ENCODE measurements around the gene SNTB2.
A peak's percentile ranks its signal among the peaks of the same experiment; 100 is the strongest.

Gene SNTB2

GRCh38 chr16:69321080-69321479 is 134.1 kb downstream of the SNTB2 start:
- DNase-seq = no peak

GRCh38 chr16:69322343-69322742 is 135.4 kb downstream of the SNTB2 start:
- DNase-seq = no peak

- no peak for DNase-seq
These were observed 136.5 kb downstream of the SNTB2 start for GRCh38 chr16:69323415-69323814.

GRCh38 chr16:69324013-69324531 is 137.1 kb downstream of the SNTB2 start:
- peak; percentile 45 to 73 (median 47) for DNase-seq

- DNase-seq = no peak
These were observed 137.8 kb downstream of the SNTB2 start for GRCh38 chr16:69324585-69325253.

GRCh38 chr16:69325784-69326171 is 138.8 kb downstream of the SNTB2 start:
- no peak for DNase-seq

- DNase-seq = no peak
These were observed 139.4 kb downstream of the SNTB2 start for GRCh38 chr16:69326172-69326873.

- DNase-seq = no peak
These were observed 140.8 kb downstream of the SNTB2 start for GRCh38 chr16:69327585-69328310.

- no peak for DNase-seq
These were observed 141.9 kb downstream of the SNTB2 start for GRCh38 chr16:69328854-69329316.

- peak in 2 of 3 donors; percentile 11 to 38 for DNase-seq
These were observed 142.7 kb downstream of the SNTB2 start for GRCh38 chr16:69329369-69330285.

GRCh38 chr16:69330286-69331109 is 143.5 kb downstream of the SNTB2 start, which contains the start of gene PDF:
PDF (minus strand) TSS chr16:69330588; CDS start chr16:69330570, 18 bp downstream.
- peak; percentile 93 to 97 (median 95) for DNase-seq

- DNase-seq = no peak
These were observed 147.7 kb downstream of the SNTB2 start for GRCh38 chr16:69334696-69335095.

GRCh38 chr16:69338557-69339288 is 151.8 kb downstream of the SNTB2 start:
- no peak for DNase-seq

- peak; percentile 97 to 99 (median 99) for DNase-seq
These were observed 152.5 kb downstream of the SNTB2 start, which contains the start of the genes COG8 and NIP7 for GRCh38 chr16:69339289-69340094. COG8 (minus strand) TSS chr16:69339564; CDS start chr16:69339552, 12 bp downstream. NIP7 (plus strand) TSS chr16:69339772; CDS start chr16:69339830, 58 bp downstream.

- DNase-seq = no peak
These were observed 153.2 kb downstream of the SNTB2 start for GRCh38 chr16:69340095-69340644.

- no peak for DNase-seq
These were observed 157.2 kb downstream of the SNTB2 start for GRCh38 chr16:69344171-69344570.

- DNase-seq = peak; percentile 44 to 80 (median 77)
These were observed 159.0 kb downstream of the SNTB2 start for GRCh38 chr16:69345923-69346322.

- peak in 1 of 3 donors; percentile 18 for DNase-seq
These were observed 159.7 kb downstream of the SNTB2 start for GRCh38 chr16:69346683-69347082.

- no peak for DNase-seq
These were observed 161.3 kb downstream of the SNTB2 start for GRCh38 chr16:69348222-69348621.

Measured in suppressor macrophage treated with lipopolysaccharide for 1 hour (primary cell).